ENCODE results near the gene UBR7.
"Not testable (repeated sequence)": the region's sequence is repeated elsewhere in the genome, so short reads cannot be mapped to it uniquely, and the experiment has no call there.

Gene UBR7

GRCh38 chr14:93206793-93207467 lies at the start of gene UBR7, which contains the start of gene GON7:
Gene UBR7 (plus strand): TSS chr14:93207256. CDS start chr14:93207292, 36 bp downstream.
Gene GON7 (minus strand): TSS chr14:93207065. CDS start chr14:93207037, 28 bp downstream.
- ATAC-seq (replicated peaks), result peak; percentile 88 to 91
- Mint-ChIP-seq H3K36me3 (peaks cover 6 to 21% of the 10 kb centered on the region in 2 donors), H3K27ac (peak within 1 kb of the TSS; percentile 96), H3K4me3 (peak within 1 kb of the TSS; percentile 95 to 98), H3K9me3 (no peaks in the 10 kb centered on the region), H3K27me3 (no peaks in the 10 kb centered on the region), H3K4me1 (peaks cover 11 to 53% of the 10 kb centered on the region in 2 donors)
- peak; percentile 86 for DNase-seq

- not testable (repeated sequence) for ATAC-seq (replicated peaks); H3K27ac Mint-ChIP-seq; H3K9me3 Mint-ChIP-seq; H3K4me1 Mint-ChIP-seq; DNase-seq; H3K27me3 Mint-ChIP-seq; H3K4me3 Mint-ChIP-seq; H3K36me3 Mint-ChIP-seq
Measured at GRCh38 chr14:93158349-93158748, 48.7 kb upstream of the UBR7 start.

DNA sequence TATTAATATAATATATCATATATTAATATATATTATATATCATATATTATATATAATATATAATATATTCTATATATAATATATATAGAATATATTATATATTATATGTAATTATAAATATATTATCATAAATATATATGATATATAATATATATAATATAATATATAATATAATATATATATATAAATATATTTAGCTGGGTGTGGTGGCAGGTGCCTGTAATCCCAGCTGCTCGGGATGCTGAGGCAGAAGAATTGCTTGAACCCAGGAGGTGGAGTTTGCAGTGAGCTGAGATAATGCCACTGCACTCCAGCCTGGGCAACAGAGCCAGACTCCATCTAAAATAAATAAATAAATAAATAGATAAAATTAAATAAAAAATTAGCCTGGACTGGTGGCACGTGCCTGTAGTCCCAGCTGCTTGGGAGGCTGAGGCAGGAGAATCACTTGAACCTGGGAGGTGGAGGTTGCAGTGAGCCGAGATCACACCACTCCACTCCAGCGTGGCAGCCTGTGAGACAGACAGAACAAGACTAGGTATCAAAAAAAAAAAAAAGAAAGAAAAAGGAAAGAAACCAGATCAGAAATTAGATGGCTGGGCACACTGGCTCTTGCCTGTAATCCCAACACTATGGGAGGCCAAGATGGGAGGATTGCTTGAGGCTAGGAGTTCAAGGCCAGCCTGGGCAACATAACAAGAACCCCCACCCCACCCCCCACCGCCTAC lies 47.3 kb upstream of the UBR7 start:
- H3K27me3 Mint-ChIP-seq; H3K27ac Mint-ChIP-seq; H3K4me3 Mint-ChIP-seq; H3K36me3 Mint-ChIP-seq; H3K4me1 Mint-ChIP-seq; ATAC-seq (replicated peaks); DNase-seq; H3K9me3 Mint-ChIP-seq: not testable (repeated sequence)

DNA sequence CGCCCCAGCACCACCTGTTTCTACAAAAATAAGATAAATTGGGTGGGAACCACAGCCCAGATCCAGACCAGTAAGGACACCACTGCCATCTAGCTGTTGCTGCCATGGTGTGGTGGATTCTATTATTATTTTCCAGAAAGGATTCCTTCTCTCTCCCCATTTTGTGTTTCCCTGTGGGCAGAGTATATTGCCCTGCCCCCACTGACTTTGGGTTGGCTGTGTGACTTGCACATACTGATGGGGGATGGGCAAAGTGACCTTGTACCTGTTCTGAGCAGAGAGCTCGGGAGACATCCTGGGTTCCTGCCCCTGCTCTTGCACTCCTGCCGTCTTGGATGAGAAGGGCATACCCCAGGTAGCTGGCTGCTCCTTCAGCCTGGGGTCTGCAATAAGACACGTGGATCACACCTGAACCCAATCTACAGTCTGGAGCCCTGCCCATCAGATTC lies 46.7 kb upstream of the UBR7 start:
- Mint-ChIP-seq H3K36me3 (no peaks in the 10 kb centered on the region), H3K27me3 (no peaks in the 10 kb centered on the region), H3K27ac (no peak overlapping the region), H3K4me3 (no peak overlapping the region), H3K9me3 (no peaks in the 10 kb centered on the region), H3K4me1 (no peaks in the 10 kb centered on the region)
- ATAC-seq (replicated peaks) (peak in 1 of 2 donors; percentile 53), DNase-seq (no peak)

DNA sequence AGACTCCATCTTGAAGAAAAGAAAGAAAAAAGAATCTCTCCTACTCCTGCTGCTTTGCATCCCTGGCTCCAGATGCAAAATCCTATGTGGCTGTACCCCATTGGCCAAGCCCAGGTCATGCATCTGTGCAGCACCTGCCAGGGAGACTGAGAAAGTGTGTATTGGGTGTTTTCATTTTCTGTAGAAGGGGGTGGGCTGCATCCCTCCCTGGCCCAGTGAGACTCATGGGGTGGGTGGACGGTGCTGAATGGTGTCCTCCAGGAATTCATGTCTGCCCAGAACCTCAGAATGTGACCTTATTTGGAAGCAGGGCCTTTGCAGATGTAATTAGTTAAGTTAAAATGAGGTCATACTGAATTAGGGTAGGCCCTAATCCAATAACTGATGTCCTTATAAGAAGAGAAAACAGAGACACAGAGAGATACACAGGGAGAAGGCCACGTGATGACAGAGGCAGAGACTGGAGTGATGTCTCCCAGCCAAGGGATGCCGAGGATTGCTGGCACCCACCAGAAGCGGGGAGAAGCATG lies 45.6 kb upstream of the UBR7 start:
- Mint-ChIP-seq H3K27ac (no peak overlapping the region), H3K36me3 (no peaks in the 10 kb centered on the region), H3K27me3 (no peaks in the 10 kb centered on the region), H3K4me3 (no peak overlapping the region), H3K9me3 (no peaks in the 10 kb centered on the region), H3K4me1 (no peaks in the 10 kb centered on the region)
- no peak for DNase-seq
- ATAC-seq (replicated peaks), result no peak

- H3K27ac Mint-ChIP-seq, result no peak overlapping the region
- no peaks in the 10 kb centered on the region for H3K4me1 Mint-ChIP-seq
- H3K27me3 Mint-ChIP-seq, result no peaks in the 10 kb centered on the region
- H3K4me3 Mint-ChIP-seq, result no peak overlapping the region
- DNase-seq (no peak), ATAC-seq (replicated peaks) (no peak)
- no peaks in the 10 kb centered on the region for H3K36me3 Mint-ChIP-seq
- H3K9me3 Mint-ChIP-seq, result no peaks in the 10 kb centered on the region
Measured at GRCh38 chr14:93163564-93163963, 43.5 kb upstream of the UBR7 start.

DNA sequence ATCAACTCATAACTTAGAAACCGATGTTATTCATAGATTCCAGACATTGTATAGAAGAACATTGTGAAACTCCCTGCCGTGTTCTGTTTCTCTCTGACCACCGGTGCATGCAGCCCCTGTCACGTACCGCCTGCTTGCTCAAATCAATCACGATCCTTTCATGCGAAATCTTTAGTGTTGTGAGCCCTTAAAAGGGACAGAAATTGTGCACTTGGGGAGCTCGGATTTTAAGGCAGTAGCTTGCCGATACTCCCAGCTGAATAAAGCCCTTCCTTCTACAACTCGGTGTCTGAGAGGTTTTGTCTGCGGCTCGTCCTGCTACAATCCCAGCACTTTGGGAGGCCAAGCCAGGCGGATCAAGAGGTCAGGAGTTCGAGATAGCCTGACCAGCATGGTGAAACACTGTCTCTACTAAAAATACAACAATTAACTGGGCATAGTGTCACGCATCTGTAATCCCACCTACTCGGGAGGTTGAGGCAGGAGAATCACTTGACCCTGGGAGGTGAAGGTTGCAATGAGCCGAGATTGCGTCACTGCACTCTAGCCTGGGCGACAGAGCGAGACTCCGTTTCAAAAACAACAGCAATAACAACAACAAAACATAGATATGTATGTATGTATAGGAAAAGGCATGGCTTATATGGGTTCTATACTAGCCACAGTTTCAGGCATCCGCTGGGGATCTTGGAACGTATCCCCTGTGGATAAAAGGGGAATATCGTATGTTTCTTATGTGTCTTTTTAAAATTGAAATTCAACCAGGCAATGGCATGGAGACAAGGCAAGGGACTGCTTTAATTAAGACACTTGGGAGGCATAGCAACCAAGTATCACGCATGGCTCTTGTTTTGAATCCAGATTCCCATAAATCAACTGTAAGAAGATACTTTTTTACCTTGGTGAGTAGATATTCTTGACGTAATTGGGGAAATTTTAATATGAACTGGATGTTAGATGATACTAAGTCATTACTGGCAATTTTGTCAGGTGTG lies 41.5 kb upstream of the UBR7 start:
- H3K27me3 Mint-ChIP-seq; H3K27ac Mint-ChIP-seq; H3K4me1 Mint-ChIP-seq; DNase-seq; ATAC-seq (replicated peaks); H3K36me3 Mint-ChIP-seq; H3K9me3 Mint-ChIP-seq; H3K4me3 Mint-ChIP-seq: not testable (repeated sequence)

DNA sequence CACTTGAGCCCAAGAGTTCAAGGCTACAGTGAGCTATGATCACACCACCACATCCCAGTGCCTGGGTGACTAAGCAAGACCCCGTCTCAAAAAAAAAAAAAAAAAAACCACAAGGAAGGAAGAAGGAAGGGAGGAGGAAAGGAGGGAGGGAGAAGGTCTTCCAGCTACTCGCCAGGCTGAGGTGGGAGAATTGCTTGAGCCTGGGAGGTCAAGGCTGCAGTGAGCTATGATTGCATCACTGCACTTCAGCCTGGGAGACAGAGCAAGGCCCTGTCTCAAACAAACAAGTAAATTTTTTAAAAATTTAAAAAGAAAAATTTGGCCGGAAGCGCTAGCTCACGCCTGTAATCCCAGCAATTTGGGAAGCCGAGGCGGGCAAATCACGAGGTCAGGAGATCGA lies 38.4 kb upstream of the UBR7 start:
- not testable (repeated sequence) for H3K36me3 Mint-ChIP-seq; H3K4me3 Mint-ChIP-seq; H3K27me3 Mint-ChIP-seq; ATAC-seq (replicated peaks); H3K9me3 Mint-ChIP-seq; DNase-seq; H3K27ac Mint-ChIP-seq; H3K4me1 Mint-ChIP-seq

GRCh38 chr14:93169619-93170018 lies 37.4 kb upstream of the UBR7 start:
- H3K36me3 Mint-ChIP-seq; H3K4me1 Mint-ChIP-seq; H3K4me3 Mint-ChIP-seq; H3K27ac Mint-ChIP-seq; DNase-seq; ATAC-seq (replicated peaks); H3K9me3 Mint-ChIP-seq: not testable (repeated sequence)
- peaks cover 0 to 10% of the 10 kb centered on the region in 2 donors for H3K27me3 Mint-ChIP-seq

GRCh38 chr14:93170141-93170540 lies 36.9 kb upstream of the UBR7 start:
- H3K27ac Mint-ChIP-seq; H3K4me3 Mint-ChIP-seq; DNase-seq; H3K4me1 Mint-ChIP-seq; H3K36me3 Mint-ChIP-seq; ATAC-seq (replicated peaks); H3K9me3 Mint-ChIP-seq: not testable (repeated sequence)
- H3K27me3 Mint-ChIP-seq, result peaks cover 0 to 10% of the 10 kb centered on the region in 2 donors

GRCh38 chr14:93171376-93171775 lies 35.7 kb upstream of the UBR7 start:
- H3K27ac Mint-ChIP-seq, result no peak overlapping the region
- DNase-seq (no peak), ATAC-seq (replicated peaks) (no peak)
- peaks cover 0 to 1% of the 10 kb centered on the region in 2 donors for H3K9me3 Mint-ChIP-seq
- H3K4me1 Mint-ChIP-seq, result no peaks in the 10 kb centered on the region
- peaks cover 0 to 10% of the 10 kb centered on the region in 2 donors for H3K27me3 Mint-ChIP-seq
- no peak overlapping the region for H3K4me3 Mint-ChIP-seq
- no peaks in the 10 kb centered on the region for H3K36me3 Mint-ChIP-seq

- Mint-ChIP-seq H3K9me3 (peaks cover 0 to 1% of the 10 kb centered on the region in 2 donors), H3K36me3 (no peaks in the 10 kb centered on the region), H3K27me3 (peaks cover 0 to 10% of the 10 kb centered on the region in 2 donors), H3K27ac (no peak overlapping the region), H3K4me3 (no peak overlapping the region), H3K4me1 (no peaks in the 10 kb centered on the region)
- ATAC-seq (replicated peaks), result no peak
- DNase-seq, result no peak
Measured at GRCh38 chr14:93173943-93174395, 33.1 kb upstream of the UBR7 start.

DNA sequence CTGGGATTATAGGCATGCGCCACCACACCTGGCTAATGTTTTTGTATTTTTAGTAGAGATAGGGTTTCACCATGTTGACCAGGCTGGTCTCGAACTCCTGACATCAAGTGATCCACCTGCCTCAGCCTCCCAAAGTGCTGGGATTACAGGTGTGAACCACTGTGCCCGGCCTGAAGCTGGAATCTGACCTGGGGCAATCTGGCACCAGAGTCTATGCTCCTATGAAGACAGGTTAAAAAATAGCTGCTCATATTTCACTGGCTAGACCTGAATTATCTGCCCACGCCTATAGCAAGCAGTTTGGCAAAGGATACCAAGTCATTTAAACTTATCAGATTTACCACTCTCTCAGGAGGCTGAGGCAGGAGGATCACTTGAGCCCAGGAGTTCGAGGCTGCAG lies 32.3 kb upstream of the UBR7 start:
- not testable (repeated sequence) for H3K4me3 Mint-ChIP-seq; H3K9me3 Mint-ChIP-seq; ATAC-seq (replicated peaks); DNase-seq; H3K4me1 Mint-ChIP-seq; H3K27ac Mint-ChIP-seq; H3K36me3 Mint-ChIP-seq
- H3K27me3 Mint-ChIP-seq, result peaks cover 0 to 10% of the 10 kb centered on the region in 2 donors

DNA sequence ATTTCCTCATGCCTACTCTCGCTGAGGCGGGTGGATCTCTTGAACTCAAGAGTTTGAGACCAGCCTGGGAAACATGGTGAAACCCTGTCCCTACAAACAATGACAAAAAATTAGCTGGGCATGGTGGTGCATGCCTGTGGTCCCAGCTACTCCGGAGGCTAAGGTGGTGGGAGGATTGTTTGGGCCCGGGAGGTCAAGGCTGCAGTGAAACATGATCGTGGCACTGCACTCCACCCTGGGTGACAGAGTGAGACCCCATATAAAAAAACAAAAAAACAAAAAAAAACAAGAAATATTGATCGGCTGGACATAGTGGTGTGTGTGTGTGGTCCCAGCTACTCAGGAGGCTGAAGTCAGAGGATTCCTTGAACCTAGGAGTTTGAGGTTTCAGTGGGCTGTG lies 31.6 kb upstream of the UBR7 start:
- Mint-ChIP-seq H3K4me1 (no peaks in the 10 kb centered on the region), H3K27me3 (peaks cover 0 to 10% of the 10 kb centered on the region in 2 donors), H3K4me3 (no peak overlapping the region), H3K27ac (no peak overlapping the region), H3K36me3 (no peaks in the 10 kb centered on the region), H3K9me3 (no peaks in the 10 kb centered on the region)
- no peak for ATAC-seq (replicated peaks)
- DNase-seq, result no peak

Data from stimulated activated naive B cell treated with anti-CD40 and anti-IgM and Interleukin-4, amounts not matched to agents 10 μg/mL and 1 μg/mL and 100 μg/mL, for 72 hours (primary cell).